Activated CD4-positive, alpha-beta T cell treated with anti-CD3 and anti-CD28 coated beads, Interleukin-2, amount 10 ng/mL, durations not matched to agents 24 days and 14 days (primary cell): ENCODE data around the gene LRP5. TPM values are rescaled to one million over a fixed set of nuclear protein-coding genes. Genes with fewer than 3 reads are reported as not detected.
"Not testable (repeated sequence)": the region's sequence is repeated elsewhere in the genome, so short reads cannot be mapped to it uniquely, and the experiment has no call there.

ENCODE experiments used
- DNase-seq: peaks from one replicate; pipeline ENCODE4 v3.0.0; 2022
- H3K27ac Mint-ChIP-seq: one replicate; pipeline ENCODE4 v1.8.0; 2022; ENCODE audit warnings: mild to moderate bottlenecking, mixed read lengths
- H3K27me3 Mint-ChIP-seq: one replicate; pipeline ENCODE4 v1.8.0; 2022; ENCODE audit warnings: mixed read lengths
- H3K36me3 Mint-ChIP-seq: one replicate; pipeline ENCODE4 v1.8.0; 2022; ENCODE audit warnings: low read depth, mild to moderate bottlenecking, mixed read lengths
- H3K4me1 Mint-ChIP-seq: one replicate; pipeline ENCODE4 v1.8.0; 2021; ENCODE audit warnings: mixed read lengths
- H3K4me3 Mint-ChIP-seq: one replicate; pipeline ENCODE4 v1.8.0; 2022; ENCODE audit warnings: mild to moderate bottlenecking, moderate library complexity, mixed read lengths
- H3K9me3 Mint-ChIP-seq: one replicate; pipeline ENCODE4 v1.8.0; 2021; ENCODE audit warnings: mixed read lengths
- intact Hi-C: fragments of 100-400 bp; cut with micrococcal nuclease; formaldehyde crosslinking; loops from one replicate; pipeline ENCODE4 v1.15.1; 2023
- total RNA-seq: library from RNA; stranded (reverse); gene quantifications from 2 replicates; pipeline ENCODE4 v1.2.3, GENCODE V29; 2022

The LRP5 gene
- total RNA-seq, 1 donor from 2014 or later, result 23.8 TPM

DNA sequence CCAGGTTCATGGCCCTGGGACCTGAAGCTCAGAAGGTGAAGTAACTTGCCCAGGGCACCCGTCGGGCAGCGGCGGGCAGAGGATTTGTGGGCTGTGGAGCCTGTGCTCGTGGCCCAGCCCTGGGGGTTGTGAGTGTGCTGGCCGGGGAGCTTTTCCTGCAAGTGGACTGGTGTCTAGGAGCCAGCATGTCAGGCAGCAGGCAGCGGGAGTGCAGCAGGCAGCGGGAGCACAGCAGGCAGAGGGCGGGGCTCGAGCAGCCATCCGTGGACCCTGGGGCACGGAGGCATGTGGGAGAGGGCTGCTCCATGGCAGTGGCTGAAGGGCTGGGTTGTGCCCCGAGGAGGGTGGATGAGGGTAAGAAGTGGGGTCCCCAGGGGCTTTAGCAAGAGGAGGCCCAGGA is 75.4 kb downstream of the LRP5 start:
- no peaks in the 10 kb centered on the region for H3K9me3 Mint-ChIP-seq
- DNase-seq, result no peak
- peaks cover 3% of the 10 kb centered on the region for H3K4me1 Mint-ChIP-seq
- intact Hi-C loops, result loop anchor here (10.0 kb wide), 1 partner anchor 73 kb away; the partner anchor contains the start of gene LRP5
- H3K27ac Mint-ChIP-seq, result no peak overlapping the region
- no peaks in the 10 kb centered on the region for H3K27me3 Mint-ChIP-seq
- peaks cover 3% of the 10 kb centered on the region for H3K36me3 Mint-ChIP-seq
- no peak overlapping the region for H3K4me3 Mint-ChIP-seq

DNA sequence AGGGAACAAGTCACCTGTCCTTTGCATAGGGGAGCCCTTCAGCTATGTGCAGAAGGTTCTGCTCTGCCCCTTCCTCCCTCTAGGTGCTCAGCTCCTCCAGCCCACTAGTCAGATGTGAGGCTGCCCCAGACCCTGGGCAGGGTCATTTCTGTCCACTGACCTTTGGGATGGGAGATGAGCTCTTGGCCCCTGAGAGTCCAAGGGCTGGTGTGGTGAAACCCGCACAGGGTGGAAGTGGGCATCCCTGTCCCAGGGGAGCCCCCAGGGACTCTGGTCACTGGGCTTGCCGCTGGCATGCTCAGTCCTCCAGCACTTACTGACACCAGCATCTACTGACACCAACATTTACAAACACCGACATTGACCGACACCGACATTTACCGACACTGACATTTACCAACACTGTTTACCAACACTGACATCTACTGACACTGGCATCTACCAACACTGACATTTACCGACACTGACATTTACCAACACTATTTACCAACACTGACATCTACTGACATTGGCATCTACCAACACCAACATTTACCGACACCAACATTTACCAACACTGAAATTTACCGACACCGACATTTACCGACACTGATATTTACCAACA is 76.3 kb downstream of the LRP5 start:
- H3K4me1 Mint-ChIP-seq, result peaks cover 3% of the 10 kb centered on the region
- peaks cover 3% of the 10 kb centered on the region for H3K36me3 Mint-ChIP-seq
- H3K27me3 Mint-ChIP-seq, result no peaks in the 10 kb centered on the region
- no peak for DNase-seq
- intact Hi-C loops, result loop anchor here (10.0 kb wide), 1 partner anchor 74 kb away; the partner anchor contains the start of gene LRP5
- H3K4me3 Mint-ChIP-seq, result no peak overlapping the region
- no peaks in the 10 kb centered on the region for H3K9me3 Mint-ChIP-seq
- no peak overlapping the region for H3K27ac Mint-ChIP-seq

- Mint-ChIP-seq H3K27me3 (no peaks in the 10 kb centered on the region), H3K4me3 (no peak overlapping the region), H3K4me1 (no peaks in the 10 kb centered on the region), H3K36me3 (peaks cover 3% of the 10 kb centered on the region), H3K27ac (no peak overlapping the region), H3K9me3 (no peaks in the 10 kb centered on the region)
- intact Hi-C loops, result no loop called here
- no peak for DNase-seq
Measured at GRCh38 chr11:68390315-68390714, 77.9 kb downstream of the LRP5 start.

DNA sequence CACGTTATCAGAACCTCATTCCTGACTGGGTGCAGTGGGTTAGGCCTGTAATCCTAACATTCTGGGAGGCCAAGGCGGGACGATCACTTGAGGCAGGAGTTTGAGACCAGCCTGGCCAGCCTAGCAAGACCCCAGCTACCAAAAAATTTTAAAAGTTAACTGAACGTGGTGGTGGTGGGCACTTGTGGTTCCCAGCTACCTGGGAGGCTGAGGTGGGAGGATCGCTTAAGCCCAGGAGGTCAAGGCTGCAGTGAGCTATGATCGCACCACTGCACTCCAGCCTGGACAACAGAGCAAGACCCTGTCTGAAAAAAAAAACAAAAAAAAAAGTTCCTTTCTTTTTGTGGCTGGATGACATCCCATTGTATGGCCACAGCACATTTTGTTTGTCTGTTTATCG is 80.4 kb downstream of the LRP5 start:
- intact Hi-C loops, result no loop called here
- no peaks in the 10 kb centered on the region for H3K4me1 Mint-ChIP-seq

GRCh38 chr11:68396516-68396915 is 84.1 kb downstream of the LRP5 start:
- Mint-ChIP-seq H3K27ac (no peak overlapping the region), H3K9me3 (no peaks in the 10 kb centered on the region), H3K27me3 (no peaks in the 10 kb centered on the region), H3K36me3 (peaks cover 3% of the 10 kb centered on the region), H3K4me1 (no peaks in the 10 kb centered on the region), H3K4me3 (no peak overlapping the region)
- intact Hi-C loops, result no loop called here
- DNase-seq, result no peak

More for the DNA sequence above, 80.4 kb downstream of the LRP5 start:
- Mint-ChIP-seq H3K9me3 (no peaks in the 10 kb centered on the region), H3K27ac (no peak overlapping the region), H3K36me3 (peaks cover 6% of the 10 kb centered on the region), H3K4me3 (no peak overlapping the region), H3K27me3 (no peaks in the 10 kb centered on the region)
- DNase-seq, result no peak

DNA sequence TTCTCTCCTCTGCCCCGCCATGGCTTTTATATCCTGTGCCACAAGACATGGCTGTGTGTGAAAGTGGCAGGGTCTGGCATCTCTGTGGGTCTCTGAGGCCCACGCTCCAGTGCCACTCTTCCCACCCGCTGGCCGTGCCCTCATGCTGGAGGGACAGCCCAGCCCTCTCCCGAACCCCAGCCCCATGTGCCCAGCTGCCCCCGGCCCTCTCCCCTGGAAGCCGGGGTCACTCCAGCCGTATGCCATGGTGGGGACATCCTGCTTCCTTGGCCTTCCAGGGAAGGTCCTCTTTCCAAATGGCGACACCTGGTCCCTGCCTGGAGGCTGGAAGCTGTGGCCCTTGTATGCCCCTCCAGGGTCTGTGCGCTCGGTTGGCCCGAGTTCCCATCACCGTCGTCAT is 84.9 kb downstream of the LRP5 start:
- H3K27ac Mint-ChIP-seq, result no peak overlapping the region
- peaks cover 3% of the 10 kb centered on the region for H3K36me3 Mint-ChIP-seq
- no peaks in the 10 kb centered on the region for H3K27me3 Mint-ChIP-seq
- H3K9me3 Mint-ChIP-seq, result no peaks in the 10 kb centered on the region
- no peak overlapping the region for H3K4me3 Mint-ChIP-seq
- intact Hi-C loops, result no loop called here
- no peaks in the 10 kb centered on the region for H3K4me1 Mint-ChIP-seq
- DNase-seq, result no peak

DNA sequence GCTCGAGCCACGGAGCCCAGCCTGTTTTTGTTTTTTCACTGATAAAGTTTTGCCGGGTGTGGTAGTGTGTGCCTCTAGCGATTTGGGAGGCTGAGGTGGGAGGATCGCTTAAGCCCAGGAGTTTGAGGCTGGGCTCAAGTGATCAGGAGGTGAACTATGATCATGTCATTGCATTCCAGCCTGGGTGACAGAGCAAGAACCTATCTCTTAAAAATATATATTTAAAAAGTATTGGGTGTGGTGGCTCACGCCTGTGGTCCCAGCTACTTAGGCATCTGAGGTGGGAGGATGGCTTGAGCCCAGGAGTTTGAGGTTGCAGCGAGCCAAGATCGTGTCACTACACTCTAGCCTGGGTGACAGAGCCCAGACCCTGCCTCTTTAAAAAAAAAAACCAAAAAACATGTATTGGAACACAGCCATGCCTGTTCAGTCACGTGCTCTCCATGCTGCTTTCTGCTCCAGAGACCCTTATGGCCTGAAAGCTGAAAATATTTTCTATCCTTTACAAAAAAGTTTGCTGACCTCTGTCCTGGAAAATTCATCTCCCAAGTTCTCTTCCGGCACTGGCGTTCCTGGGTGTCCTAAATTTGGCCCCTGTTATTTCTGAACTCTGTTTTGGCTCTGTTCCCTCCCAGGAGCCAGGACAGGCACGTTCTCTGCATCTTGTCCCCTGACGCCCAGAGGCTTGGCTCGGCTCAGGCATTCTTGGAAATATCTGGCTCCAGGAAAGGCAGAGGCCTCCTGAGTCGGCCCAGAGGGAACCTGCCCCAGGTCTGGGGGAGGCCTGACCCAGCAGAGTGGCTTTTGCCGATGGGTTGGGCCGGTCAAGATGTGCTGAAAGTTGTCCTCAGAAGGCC is 86.8 kb downstream of the LRP5 start:
- Mint-ChIP-seq H3K27me3 (no peaks in the 10 kb centered on the region), H3K9me3 (no peaks in the 10 kb centered on the region), H3K36me3 (peaks cover 3% of the 10 kb centered on the region), H3K4me3 (no peak overlapping the region), H3K27ac (no peak overlapping the region), H3K4me1 (no peaks in the 10 kb centered on the region)
- intact Hi-C loops, result no loop called here
- DNase-seq, result no peak

DNA sequence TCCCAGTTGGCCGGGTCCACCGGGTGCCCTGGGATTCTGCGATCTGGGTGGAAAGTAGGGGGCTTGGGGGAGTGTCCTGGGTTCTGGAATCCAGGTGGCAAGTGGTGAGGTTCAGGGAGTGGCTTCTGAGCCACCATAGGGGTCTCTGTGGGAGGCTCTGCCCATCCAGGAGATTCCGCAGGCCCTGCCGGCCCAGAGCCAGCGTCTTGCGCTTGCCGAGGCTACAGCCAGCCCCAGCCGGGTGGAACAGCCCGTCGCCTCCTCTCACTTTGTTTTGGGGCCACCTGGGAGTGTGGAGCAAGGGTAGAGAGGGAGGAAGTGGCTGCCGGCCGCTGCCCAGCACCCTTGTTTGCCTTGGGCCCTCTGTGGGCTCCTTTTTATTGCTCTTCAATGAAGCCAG is 87.5 kb downstream of the LRP5 start:
- intact Hi-C loops, result no loop called here
- Mint-ChIP-seq H3K27ac (no peak overlapping the region), H3K9me3 (no peaks in the 10 kb centered on the region), H3K27me3 (no peaks in the 10 kb centered on the region), H3K4me1 (no peaks in the 10 kb centered on the region), H3K4me3 (no peak overlapping the region), H3K36me3 (peaks cover 3% of the 10 kb centered on the region)
- DNase-seq, result no peak

DNA sequence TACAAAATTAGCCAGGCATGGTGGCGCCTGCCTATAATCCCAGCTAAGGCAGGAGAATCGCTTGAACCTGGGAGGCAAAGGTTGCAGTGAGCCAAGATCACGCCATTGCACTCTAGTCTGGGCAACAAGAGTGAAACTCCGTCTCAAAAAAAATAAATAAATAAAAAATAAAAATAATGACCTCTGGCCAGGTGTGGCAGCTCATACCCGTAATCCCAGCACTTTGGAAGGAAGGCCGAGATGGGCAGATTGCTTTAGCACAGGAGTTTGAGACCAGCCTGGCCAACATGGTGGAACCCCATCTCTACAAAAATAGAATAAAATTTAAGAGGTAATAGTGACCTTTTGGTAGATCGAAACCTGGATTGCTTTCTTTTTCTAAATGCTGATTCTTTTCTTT is 88.2 kb downstream of the LRP5 start:
- H3K9me3 Mint-ChIP-seq, H3K27me3 Mint-ChIP-seq, H3K36me3 Mint-ChIP-seq, DNase-seq, H3K4me1 Mint-ChIP-seq, intact Hi-C loops, H3K27ac Mint-ChIP-seq, H3K4me3 Mint-ChIP-seq: not testable (repeated sequence)

DNA sequence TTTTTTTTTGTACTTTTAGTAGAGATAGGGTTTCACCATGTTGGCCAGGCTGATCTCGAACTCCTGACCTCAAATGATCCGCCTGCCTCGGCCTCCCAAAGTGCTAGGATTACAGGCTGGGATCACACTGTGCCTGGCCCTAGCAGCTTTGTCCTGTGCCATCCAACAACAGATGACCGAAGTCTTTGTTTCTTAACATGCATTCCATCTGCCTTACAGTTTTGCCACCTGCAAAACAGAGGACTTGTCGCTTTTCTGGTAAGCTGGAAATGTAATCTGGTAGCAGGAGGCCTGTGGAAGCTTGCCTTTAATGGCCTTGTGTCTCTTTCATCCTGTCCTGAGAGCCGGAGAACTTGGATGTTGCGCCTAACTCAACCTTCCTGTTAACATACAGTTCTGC is 89.5 kb downstream of the LRP5 start:
- Mint-ChIP-seq H3K27ac (no peak overlapping the region), H3K36me3 (peaks cover under 1% of the 10 kb centered on the region), H3K27me3 (no peaks in the 10 kb centered on the region), H3K9me3 (no peaks in the 10 kb centered on the region), H3K4me1 (no peaks in the 10 kb centered on the region), H3K4me3 (no peak overlapping the region)
- intact Hi-C loops, result no loop called here
- no peak for DNase-seq

- H3K27me3 Mint-ChIP-seq, result no peaks in the 10 kb centered on the region
- H3K4me3 Mint-ChIP-seq, result no peak overlapping the region
- H3K9me3 Mint-ChIP-seq, result no peaks in the 10 kb centered on the region
- no peaks in the 10 kb centered on the region for H3K4me1 Mint-ChIP-seq
- intact Hi-C loops, result no loop called here
- peaks cover 2% of the 10 kb centered on the region for H3K36me3 Mint-ChIP-seq
- no peak for DNase-seq
- H3K27ac Mint-ChIP-seq, result no peak overlapping the region
Measured at GRCh38 chr11:68402355-68403031, 90.1 kb downstream of the LRP5 start.

DNA sequence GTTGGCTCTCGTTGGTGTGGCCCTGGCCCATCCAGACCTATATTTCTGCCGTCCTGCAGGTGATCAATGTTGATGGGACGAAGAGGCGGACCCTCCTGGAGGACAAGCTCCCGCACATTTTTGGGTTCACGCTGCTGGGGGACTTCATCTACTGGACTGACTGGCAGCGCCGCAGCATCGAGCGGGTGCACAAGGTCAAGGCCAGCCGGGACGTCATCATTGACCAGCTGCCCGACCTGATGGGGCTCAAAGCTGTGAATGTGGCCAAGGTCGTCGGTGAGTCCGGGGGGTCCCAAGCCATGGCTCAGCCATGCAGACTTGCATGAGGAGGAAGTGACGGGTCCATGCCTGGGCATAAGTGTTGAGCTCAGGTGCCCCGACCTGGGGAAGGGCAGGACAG is 91.0 kb downstream of the LRP5 start:
- H3K27ac Mint-ChIP-seq, result no peak overlapping the region
- peaks cover 3% of the 10 kb centered on the region for H3K36me3 Mint-ChIP-seq
- H3K4me1 Mint-ChIP-seq, result no peaks in the 10 kb centered on the region
- no peaks in the 10 kb centered on the region for H3K27me3 Mint-ChIP-seq
- no peak overlapping the region for H3K4me3 Mint-ChIP-seq
- intact Hi-C loops, result no loop called here
- DNase-seq, result no peak
- no peaks in the 10 kb centered on the region for H3K9me3 Mint-ChIP-seq

DNA sequence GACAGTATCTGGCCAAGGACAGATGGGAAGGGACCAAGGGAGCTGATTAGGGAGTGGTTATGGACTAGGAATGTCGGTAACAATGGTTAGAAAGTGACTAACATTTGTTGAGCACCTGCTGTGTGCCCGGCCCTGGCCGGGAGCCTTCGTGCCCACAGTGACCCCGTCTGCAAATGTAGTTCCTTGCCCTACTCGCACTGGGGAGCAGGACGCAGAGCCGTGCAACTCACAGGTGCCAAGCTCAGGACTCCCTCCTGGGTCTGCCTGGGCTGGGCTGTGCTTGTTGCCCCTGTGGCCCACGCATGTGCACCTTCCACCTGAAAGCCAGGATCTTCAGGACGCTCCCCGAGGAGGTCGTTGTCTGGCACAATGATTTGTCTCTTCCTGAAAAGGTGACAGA is 91.4 kb downstream of the LRP5 start:
- Mint-ChIP-seq H3K27me3 (no peaks in the 10 kb centered on the region), H3K27ac (no peak overlapping the region), H3K4me3 (no peak overlapping the region), H3K36me3 (peaks cover 7% of the 10 kb centered on the region), H3K9me3 (no peaks in the 10 kb centered on the region), H3K4me1 (no peaks in the 10 kb centered on the region)
- intact Hi-C loops, result no loop called here
- no peak for DNase-seq
